ENCODE data around the gene HSPB9. TPM values are rescaled to one million over a fixed set of nuclear protein-coding genes. Genes with fewer than 3 reads are reported as not detected.

Gene HSPB9
- 0.12 and 0.65 TPM in 2 replicates for total RNA-seq (ENCODE audit: low replicate concordance)

DNA sequence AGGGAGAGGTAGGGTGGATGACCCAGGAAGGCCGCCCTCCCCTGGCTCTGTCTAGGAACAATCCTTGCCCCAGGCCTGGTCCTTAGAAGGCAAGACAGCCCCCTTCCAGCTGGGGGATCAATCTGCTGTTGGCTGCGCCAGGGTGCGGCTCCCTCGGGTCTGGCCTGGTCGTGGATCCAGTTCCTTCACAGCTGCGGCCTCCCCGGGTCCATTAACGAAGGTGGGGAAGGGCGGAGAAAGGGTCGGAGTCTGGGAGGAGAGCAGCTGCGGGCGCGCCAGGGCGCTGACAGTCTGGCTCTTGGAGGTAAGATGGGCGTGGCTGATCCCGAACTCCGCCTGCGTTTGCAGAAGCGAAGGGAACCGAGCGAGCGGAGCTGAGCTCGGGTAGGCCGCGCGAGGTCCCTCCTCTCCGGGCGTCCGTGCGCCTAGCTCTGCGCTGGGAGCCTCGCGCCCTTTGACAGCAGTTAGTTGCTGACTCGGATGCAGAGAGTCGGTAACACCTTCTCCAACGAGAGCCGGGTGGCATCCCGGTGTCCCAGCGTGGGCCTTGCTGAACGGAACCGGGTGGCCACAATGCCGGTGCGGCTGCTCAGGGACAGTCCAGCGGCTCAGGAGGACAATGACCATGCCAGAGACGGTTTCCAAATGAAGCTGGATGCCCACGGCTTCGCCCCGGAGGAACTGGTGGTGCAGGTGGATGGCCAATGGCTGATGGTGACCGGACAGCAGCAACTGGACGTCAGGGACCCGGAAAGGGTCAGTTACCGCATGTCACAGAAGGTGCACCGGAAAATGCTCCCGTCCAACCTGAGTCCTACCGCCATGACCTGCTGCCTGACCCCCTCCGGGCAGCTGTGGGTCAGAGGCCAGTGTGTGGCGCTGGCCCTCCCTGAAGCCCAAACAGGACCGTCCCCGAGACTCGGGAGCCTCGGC, at the start of gene HSPB9:
Gene HSPB9, plus strand, starts transcription at position 434 of the 933 bp plus-strand sequence. Its CDS starts 47 bp downstream, at position 481.
- H3K79me2 ChIP-seq (ENCODE audit: low read depth): no peaks in the 10 kb centered on the region
- H3K27ac ChIP-seq: no peak within 1 kb of the TSS
- no peaks in the 10 kb centered on the region for H3K9me3 Mint-ChIP-seq
- no peak within 1 kb of the TSS for H3K9ac ChIP-seq
- H2AFZ ChIP-seq (replicated peaks): peak within 1 kb of the TSS; percentile 68
- H3K36me3 ChIP-seq: peaks cover 4% of the 10 kb centered on the region
- no peaks in the 10 kb centered on the region for H4K20me1 ChIP-seq (ENCODE audit: low read depth)
- peak; percentile 86 for DNase-seq (ENCODE audit: low spot score)
- peaks cover 13% of the 10 kb centered on the region for H3K36me3 Mint-ChIP-seq
- H3K4me1 Mint-ChIP-seq: peaks cover 9% of the 10 kb centered on the region
- peaks cover 4% of the 10 kb centered on the region for H3K27me3 Mint-ChIP-seq (ENCODE audit: insufficient read depth, low read depth)
- no peaks in the 10 kb centered on the region for H3K27me3 ChIP-seq
- peaks cover 16% of the 10 kb centered on the region for H3K4me1 ChIP-seq
- H3K4me2 ChIP-seq: peak within 1 kb of the TSS; percentile 97
- peak within 1 kb of the TSS; percentile 83 for H3K4me3 Mint-ChIP-seq
- no peaks in the 10 kb centered on the region for H3K9me3 ChIP-seq (ENCODE audit: low read depth)
- no peak within 1 kb of the TSS for H3K27ac Mint-ChIP-seq
- H3K4me3 ChIP-seq: peak within 1 kb of the TSS; percentile 19
- peaks cover 25% of the 10 kb centered on the region for H3F3A ChIP-seq (ENCODE audit: low read depth)
- TF ChIP-seq EZH2phosphoT487 (IDR thresholded peaks at IDR 0.05): no peak
- no peak for TF ChIP-seq EZH2 (IDR thresholded peaks at IDR 0.05)
- TF ChIP-seq, protein P1, sequence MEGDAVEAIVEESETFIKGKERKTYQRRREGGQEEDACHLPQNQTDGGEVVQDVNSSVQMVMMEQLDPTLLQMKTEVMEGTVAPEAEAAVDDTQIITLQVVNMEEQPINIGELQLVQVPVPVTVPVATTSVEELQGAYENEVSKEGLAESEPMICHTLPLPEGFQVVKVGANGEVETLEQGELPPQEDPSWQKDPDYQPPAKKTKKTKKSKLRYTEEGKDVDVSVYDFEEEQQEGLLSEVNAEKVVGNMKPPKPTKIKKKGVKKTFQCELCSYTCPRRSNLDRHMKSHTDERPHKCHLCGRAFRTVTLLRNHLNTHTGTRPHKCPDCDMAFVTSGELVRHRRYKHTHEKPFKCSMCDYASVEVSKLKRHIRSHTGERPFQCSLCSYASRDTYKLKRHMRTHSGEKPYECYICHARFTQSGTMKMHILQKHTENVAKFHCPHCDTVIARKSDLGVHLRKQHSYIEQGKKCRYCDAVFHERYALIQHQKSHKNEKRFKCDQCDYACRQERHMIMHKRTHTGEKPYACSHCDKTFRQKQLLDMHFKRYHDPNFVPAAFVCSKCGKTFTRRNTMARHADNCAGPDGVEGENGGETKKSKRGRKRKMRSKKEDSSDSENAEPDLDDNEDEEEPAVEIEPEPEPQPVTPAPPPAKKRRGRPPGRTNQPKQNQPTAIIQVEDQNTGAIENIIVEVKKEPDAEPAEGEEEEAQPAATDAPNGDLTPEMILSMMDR (IDR thresholded peaks at IDR 0.05): no peak

DNA sequence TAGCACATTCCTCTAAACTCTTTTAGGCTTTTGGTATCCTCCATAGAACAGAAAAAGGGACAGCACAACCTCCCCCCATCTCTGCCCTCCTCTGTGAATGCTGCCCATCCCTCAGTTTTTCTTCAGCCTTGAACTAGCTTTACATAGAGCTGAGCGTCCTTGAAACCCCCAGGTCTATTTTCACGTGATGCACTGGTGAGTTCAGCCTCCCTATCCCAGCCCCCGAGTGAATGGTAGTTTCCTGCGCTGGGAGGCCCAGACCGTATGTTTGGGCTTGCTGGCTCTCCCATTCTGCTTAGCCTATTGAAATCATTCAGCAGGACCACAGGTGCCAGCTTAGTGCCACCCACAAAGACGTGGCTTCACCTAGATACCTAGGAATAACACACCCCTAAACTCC, 46.8 kb upstream of the HSPB9 start:
- Histone ChIP-seq H2AFZ (replicated peaks) (no peak overlapping the region), H3K9me3 (ENCODE audit: low read depth) (no peaks in the 10 kb centered on the region), H3K27ac (no peak overlapping the region), H3K79me2 (ENCODE audit: low read depth) (no peaks in the 10 kb centered on the region), H3K4me2 (no peak overlapping the region), H3K9ac (no peak overlapping the region), H3K4me1 (peaks cover 12% of the 10 kb centered on the region), H3K36me3 (no peaks in the 10 kb centered on the region), H3K27me3 (peaks cover 30% of the 10 kb centered on the region), H3F3A (ENCODE audit: low read depth) (peaks cover 5% of the 10 kb centered on the region), H4K20me1 (ENCODE audit: low read depth) (no peaks in the 10 kb centered on the region), H3K4me3 (no peak overlapping the region)
- Mint-ChIP-seq H3K4me1 (peaks cover 12% of the 10 kb centered on the region), H3K27ac (no peak overlapping the region), H3K9me3 (no peaks in the 10 kb centered on the region), H3K36me3 (no peaks in the 10 kb centered on the region), H3K4me3 (peak overlapping the region; percentile 22), H3K27me3 (ENCODE audit: insufficient read depth, low read depth) (peaks cover 29% of the 10 kb centered on the region)
- TF ChIP-seq, protein P1 (IDR thresholded peaks at IDR 0.05): no peak
- TF ChIP-seq EZH2phosphoT487 (IDR thresholded peaks at IDR 0.05) (no peak), EZH2 (IDR thresholded peaks at IDR 0.05) (no peak)
- DNase-seq (ENCODE audit: low spot score): no peak

DNA sequence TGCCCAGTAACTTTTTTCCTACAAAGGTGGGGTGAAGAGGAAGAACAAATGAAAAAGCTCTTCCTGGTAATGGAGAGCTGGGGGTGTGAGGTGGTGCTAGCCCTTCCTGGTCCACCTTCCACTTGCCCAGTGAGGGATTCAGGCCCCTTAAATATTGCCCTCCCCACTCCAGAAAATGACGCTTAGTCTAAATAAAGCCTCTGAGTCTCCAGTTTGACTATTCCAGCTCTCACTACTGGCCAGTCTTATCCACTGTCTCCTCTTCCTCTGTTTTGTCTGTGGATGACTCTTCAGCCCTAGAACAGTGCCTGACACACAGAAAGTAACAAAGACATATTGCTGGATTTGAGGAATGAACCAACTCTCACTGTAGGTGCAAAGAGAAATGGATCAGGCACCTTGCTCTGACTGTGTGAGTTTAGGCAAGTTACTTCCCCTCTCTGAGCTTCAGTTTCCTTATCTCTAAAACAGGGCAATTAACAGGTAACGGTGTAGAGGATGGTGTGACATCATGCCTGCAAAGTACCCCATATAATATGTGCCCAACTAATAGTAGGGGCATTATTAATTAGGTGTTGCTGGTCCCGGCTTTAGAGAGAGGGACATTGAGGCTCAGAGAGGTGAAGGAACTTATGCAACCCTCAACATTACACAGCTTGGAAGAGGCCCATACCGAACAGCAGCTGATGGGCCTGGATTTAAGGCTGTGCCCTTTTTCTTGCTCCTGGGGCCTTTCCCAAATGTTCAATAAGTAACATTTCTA, 45.6 kb upstream of the HSPB9 start:
- Histone ChIP-seq H3F3A (ENCODE audit: low read depth) (peaks cover 5% of the 10 kb centered on the region), H3K27ac (no peak overlapping the region), H2AFZ (replicated peaks) (no peak overlapping the region), H3K4me3 (no peak overlapping the region), H3K9me3 (ENCODE audit: low read depth) (no peaks in the 10 kb centered on the region), H3K4me2 (no peak overlapping the region), H3K27me3 (peaks cover 20% of the 10 kb centered on the region), H3K36me3 (no peaks in the 10 kb centered on the region), H4K20me1 (ENCODE audit: low read depth) (no peaks in the 10 kb centered on the region), H3K79me2 (ENCODE audit: low read depth) (no peaks in the 10 kb centered on the region), H3K9ac (no peak overlapping the region), H3K4me1 (peaks cover 12% of the 10 kb centered on the region)
- Mint-ChIP-seq H3K27ac (no peak overlapping the region), H3K4me1 (peaks cover 12% of the 10 kb centered on the region), H3K36me3 (no peaks in the 10 kb centered on the region), H3K4me3 (no peak overlapping the region), H3K27me3 (ENCODE audit: insufficient read depth, low read depth) (peaks cover 20% of the 10 kb centered on the region), H3K9me3 (no peaks in the 10 kb centered on the region)
- no peak for DNase-seq (ENCODE audit: low spot score)
- TF ChIP-seq EZH2phosphoT487 (IDR thresholded peaks at IDR 0.05) (no peak), EZH2 (IDR thresholded peaks at IDR 0.05) (no peak)
- TF ChIP-seq, protein P1 (IDR thresholded peaks at IDR 0.05): no peak
